ENCODE results near the gene RBM46. TPM values are rescaled to one million over a fixed set of nuclear protein-coding genes. Genes with fewer than 3 reads are reported as not detected.

Gene RBM46, protein sequence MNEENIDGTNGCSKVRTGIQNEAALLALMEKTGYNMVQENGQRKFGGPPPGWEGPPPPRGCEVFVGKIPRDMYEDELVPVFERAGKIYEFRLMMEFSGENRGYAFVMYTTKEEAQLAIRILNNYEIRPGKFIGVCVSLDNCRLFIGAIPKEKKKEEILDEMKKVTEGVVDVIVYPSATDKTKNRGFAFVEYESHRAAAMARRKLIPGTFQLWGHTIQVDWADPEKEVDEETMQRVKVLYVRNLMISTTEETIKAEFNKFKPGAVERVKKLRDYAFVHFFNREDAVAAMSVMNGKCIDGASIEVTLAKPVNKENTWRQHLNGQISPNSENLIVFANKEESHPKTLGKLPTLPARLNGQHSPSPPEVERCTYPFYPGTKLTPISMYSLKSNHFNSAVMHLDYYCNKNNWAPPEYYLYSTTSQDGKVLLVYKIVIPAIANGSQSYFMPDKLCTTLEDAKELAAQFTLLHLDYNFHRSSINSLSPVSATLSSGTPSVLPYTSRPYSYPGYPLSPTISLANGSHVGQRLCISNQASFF
- under 1 TPM in 6 of 12 donors, not detected in 6; 0.06 to 0.34 (median 0.10) TPM for polyA plus RNA-seq (ENCODE audit: insufficient read length in 12 of 12)
- long read RNA-seq, donor 1 = 0 reads
- long read RNA-seq, donor 2 = 0 reads
- long read RNA-seq, donor 3 = 0 reads
- long read RNA-seq, donor 4 = 0 reads
- long read RNA-seq, donor 5 = 0 reads
- long read RNA-seq, donor 6 = 0 reads
- long read RNA-seq, donor 7 = 0 reads
- long read RNA-seq, donor 8 = 0 reads
- long read RNA-seq, donor 9 = 0 reads
- long read RNA-seq, donor 10 = 0 reads
- long read RNA-seq, donor 11 = 0 reads

GRCh38 chr4:154781126-154781982 is at the start of gene RBM46:
RBM46 (plus strand) TSS chr4:154781272; CDS start chr4:154796753, 15,481 bp downstream.
- DNase-seq = no peak

DNA sequence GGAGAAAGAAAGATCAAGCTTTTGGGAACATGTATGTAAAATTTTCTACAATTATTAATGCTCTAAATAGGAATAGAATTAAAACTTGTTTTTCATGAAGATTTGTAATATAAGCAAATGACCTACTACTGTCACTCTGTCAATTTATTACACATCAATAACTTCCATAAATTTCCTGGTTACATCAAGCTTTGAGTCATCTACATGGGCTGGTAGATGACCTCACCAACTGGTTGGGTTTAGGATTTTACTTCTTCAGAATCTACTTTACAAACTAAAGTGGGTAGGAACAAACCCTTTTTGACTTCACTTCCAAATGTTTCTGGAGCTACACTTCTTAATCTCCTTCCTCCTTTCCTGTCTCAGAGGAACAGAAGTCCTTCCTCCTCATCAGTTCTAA is 49.3 kb upstream of the RBM46 start:
- no peak for DNase-seq

DNA sequence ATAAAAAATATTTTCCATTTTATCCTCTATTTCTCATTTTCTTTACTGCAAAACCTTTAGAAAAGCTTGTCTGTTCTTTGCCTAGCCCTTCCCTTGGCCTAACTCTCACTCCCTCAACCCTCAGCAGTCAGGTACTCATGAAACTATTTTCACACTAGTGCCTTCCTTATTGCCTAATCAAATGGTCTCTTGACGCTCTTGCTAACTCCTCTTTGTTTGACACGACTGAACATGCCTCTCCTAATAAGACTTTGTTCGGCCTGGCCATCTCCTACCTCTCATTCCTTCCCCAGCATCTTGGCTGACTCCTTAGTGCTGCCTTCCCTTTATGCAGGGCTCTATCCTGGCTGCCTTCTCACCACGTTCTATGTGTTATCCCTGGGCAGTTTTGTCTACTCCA is 48.4 kb upstream of the RBM46 start:
- DNase-seq = no peak

DNA sequence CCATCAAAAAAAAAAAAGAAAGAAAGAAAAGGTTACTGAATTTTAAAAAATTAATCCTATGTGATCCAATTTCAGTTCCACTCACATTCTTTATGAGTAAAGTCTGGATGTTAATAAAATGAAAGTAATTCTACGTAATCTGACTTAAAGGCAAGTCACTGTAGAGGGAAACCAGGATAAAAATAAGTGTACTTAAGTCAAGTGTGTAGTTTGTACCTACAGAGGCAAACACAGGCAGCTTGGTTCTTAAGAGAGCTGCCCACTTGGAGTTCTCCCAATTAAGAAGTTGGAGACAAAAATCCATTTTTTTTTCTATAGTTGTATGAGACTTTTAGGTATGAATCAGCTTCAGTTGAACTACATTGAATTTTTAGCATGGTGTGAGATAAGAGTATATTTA is 44.3 kb upstream of the RBM46 start:
- DNase-seq = no peak

DNA sequence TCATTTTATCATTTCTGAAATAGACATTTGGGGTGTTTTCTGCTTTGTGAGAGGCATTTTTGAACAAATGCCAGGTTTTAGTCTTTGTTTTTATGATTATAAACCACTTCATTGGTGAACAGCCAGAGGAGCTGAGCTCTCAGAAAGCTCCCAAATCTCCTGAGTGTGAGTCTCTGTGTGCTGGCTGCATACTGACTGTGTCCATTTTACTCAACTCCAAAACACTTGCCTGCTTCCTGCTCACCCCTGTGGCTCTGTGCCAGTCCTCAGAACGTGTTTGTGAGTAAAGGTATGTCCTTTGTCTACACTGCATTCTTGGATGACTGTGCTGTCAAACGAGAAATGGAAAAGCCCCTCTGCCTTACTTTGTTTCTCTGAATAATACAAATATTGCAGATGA is 42.6 kb upstream of the RBM46 start:
- no peak for DNase-seq

- DNase-seq = no peak
Observed at GRCh38 chr4:154739111-154739510, 42.0 kb upstream of the RBM46 start.

DNA sequence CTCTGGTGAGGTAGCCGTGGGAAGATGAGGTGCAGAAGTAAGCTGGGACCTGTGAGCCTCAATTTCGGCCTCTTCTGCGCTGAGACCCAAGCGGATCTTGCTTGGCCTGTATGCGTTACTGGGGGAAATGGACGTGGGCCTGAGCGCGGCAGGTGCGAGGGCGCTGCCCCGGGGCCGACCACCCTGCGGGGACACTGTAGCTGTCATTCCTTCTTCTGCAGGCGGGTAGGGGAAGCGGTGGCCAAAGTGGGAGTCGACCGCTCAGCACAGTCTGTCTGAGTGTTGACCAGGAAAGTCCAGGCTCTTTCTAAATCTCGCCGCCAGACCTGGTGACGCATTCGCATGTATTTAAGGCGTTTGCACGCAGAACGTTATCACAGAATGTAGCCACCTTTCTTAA is 40.6 kb upstream of the RBM46 start:
- no peak for DNase-seq

DNA sequence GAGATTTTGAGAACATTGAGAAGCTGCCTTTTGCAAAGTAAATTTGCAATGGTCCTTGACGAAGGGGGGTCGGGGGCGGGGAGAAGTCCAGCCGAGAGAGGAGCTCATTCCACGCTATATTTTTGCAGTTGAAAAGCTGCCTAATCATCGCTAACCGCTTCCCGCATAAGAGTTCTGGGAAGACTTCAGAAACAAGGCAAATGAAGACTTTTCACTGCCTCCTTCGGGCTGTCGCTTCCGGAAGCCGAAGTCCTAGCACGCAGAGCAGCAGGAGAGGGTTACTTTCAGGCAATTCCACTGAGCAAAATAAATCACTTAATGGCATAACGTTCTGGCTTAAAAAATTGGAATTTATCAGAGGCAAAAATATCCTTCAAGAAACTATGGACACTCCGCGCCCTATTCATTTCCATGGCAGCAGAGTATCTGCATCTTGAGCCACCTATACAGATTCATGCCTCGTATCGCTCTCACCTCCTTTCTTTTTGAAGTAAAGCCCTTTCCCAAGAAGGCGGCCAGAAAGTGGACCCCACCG is 39.9 kb upstream of the RBM46 start:
- peak; percentile 1 for DNase-seq

DNA sequence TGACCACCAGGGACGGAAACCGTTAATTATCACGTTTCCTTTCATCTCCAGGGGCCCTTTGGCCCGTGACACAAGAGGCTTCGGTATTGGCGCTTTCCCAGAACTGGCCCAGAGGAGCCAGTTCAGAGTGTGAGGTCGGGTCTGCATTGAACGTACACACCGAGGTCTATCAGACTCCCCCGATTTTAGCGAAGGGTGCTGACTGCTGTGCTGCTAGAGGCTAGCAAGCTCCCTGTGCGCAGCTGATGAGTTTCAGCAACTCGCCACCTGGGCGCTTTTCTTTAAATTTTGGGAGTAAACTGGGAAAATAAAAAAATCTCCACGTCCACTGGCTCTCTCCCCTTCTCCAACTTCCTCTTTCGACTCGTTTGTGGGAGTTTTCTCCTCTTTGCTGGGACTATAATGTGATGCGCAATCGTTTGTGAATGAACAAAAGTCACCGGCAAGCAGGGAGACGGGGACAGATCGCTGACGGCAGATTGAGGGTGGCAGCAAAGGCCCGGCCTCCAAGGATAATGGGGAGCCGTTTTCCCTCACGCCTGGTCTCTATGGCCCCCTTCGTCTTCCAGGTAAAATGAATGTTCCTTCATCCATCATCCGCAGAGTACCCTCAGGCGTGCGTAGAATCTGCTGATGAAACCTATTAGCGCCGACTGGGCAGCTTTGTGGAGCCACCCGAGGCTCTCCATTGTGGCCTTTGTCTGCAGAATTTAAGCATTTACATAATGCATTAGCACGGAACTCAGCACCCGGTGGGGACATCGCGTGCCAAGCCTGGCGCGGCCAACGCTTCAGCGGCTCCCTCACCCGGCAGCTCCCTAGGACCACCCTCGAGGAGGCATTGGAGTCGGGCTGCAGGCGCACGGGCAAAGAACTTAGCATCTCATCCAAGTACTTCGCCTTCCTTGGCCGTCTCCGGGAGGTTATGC is 38.9 kb upstream of the RBM46 start:
- DNase-seq = peak; percentile 4

DNA sequence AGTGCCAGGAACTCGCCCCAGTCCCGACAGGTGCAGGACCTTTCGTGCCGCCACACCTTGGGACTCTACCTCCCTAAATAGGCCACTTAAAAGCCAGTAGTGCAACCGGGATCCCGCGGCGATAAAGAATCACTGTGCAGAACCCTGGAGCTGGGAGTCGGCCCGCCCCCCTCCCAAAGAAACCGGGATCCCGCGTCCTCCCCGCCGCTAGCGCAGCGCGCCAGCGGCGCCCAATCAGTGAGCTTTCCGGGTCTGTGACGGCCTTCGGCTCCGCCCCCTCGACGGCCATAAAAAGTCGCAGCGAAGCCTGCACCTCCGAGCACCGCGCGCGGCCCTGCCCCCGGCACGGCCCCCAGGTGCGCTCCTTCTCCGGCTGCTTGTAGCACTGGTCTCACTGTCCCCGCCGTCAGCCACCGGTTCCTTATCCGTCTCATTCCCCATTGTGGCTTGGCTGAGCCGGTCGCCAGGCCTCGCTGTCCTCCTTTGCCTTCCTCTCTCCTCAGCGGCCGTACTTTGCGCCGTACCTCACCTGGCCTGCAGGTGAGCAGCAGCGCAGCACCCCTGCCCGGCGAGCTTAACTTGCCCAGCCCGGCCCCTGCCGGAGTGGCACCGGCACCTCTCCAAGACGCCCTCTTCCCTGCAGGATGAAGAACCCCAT is 37.3 kb upstream of the RBM46 start, which contains the start of gene LRAT:
TSS of gene LRAT (plus strand) at position 318 of the 658 bp plus-strand sequence. CDS start at position 645, 327 bp downstream.
- peak; percentile 17 for DNase-seq

GRCh38 chr4:154744341-154744926 is 36.6 kb upstream of the RBM46 start:
- no peak for DNase-seq

GRCh38 chr4:154757713-154758112 is 23.4 kb upstream of the RBM46 start:
- DNase-seq = no peak

DNA sequence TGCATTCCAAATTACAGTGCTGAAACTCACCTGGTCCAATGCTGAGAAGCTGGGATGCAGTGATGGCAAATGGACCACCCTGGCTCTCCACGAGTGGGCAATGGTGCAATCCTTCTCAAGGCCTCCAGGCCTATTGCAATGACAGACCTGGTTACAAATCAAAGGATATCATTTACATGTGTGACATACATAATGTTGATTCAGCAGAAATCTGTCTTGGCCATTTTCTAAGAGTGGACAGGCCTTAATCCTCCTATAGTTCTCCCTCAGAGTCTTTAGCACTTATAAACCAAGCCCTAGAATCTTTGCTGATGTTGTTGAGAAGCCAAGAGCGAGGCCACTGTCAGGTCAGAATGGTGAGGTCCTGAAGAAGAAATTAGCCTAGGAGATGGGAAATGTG is 20.2 kb upstream of the RBM46 start:
- DNase-seq = no peak

GRCh38 chr4:154778264-154778663 is 2.8 kb upstream of the RBM46 start:
- DNase-seq = no peak

GRCh38 chr4:154779362-154779947 is 1.6 kb upstream of the RBM46 start:
- peak; percentile 15 for DNase-seq

DNA sequence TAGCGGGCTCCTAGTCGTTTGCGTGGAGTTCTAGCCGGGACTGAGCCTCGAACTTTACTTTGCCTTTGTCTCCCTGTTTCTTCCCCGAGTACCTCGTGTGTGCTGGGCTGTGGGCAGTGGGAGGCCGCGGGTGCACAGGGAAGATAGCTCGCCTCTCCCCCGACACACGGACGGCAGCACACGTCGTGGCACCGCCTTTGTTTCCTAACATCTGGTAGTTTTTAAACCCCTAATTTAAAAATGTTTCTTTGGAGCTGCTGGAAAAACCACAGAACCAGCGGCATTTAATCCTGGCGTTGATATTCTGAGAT is 866 bp downstream of the RBM46 start:
- no peak for DNase-seq

DNA sequence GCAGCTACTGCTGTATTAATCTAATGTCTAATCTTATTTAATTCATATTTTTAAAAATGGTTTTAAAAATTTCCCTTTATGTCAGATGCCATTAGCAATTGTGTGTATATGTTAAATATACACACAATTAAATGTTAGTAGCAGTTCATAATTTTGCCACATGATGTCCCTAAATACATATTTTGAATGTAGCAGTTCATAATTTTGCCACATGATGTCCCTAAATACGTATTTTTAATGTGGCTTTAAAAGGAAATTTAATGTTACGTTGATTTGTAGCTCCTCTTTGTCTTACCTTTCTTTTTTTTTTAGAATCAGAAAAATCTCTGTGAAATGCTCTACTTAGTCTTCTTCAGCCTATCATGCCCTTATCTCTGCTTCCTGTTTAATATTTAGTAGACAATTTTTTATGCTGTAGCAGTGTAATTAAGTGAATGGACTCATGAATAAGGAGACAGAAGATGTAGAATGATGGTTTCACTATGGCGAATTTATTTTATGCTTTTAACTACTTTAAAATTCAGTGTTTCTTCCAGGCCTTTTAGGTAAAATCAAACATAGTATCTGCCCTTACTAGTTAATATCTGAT is 26.1 kb downstream of the RBM46 start:
- DNase-seq = peak; percentile 19

GRCh38 chr4:154818230-154818629 is 37.2 kb downstream of the RBM46 start:
- no peak for DNase-seq

DNA sequence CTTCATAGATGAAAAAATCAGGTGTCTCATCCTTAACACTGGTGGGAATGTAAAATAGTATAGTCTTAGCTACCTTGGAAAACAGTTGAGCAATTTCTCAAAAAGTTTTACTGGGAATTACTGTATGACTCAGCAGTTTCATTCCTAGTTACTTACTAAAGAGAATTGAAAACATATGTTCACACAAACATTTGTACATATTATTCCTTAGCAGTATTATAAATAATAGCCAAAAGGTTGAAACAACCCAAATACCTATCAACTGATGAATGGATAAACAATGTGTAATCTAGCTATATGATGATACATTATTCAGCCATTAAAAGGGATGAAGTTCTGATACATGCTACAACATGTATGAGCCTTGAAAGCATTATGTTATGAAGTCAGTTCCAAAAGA is 41.7 kb downstream of the RBM46 start:
- no peak for DNase-seq
